GM19239 (cell line): ENCODE data around the gene UMPS.

Experiments used
- DNase-seq: peaks from one replicate; pipeline ENCODE4 v3.0.0; 2011; ENCODE audit warnings: low spot score; ENCODE audit not compliant: insufficient read length
- FAIRE-seq: peaks from 2 replicates; lab custom pipeline; 2011; peaks lifted over from hg19 to GRCh38; lab: Jason Lieb, UNC

UMPS gene

GRCh38 chr3:124761935-124762660 lies 31.8 kb downstream of the UMPS start:
- DNase-seq (no peak), FAIRE-seq (peak; percentile 48)

- FAIRE-seq = no peak
- no peak for DNase-seq
These were observed 32.4 kb downstream of the UMPS start for GRCh38 chr3:124762661-124763011.

- no peak for FAIRE-seq
These were observed 33.0 kb downstream of the UMPS start for GRCh38 chr3:124763206-124763605.

GRCh38 chr3:124763644-124764358 lies 33.5 kb downstream of the UMPS start:
- DNase-seq (no peak), FAIRE-seq (no peak)

More at GRCh38 chr3:124763206-124763605, 33.0 kb downstream of the UMPS start:
- DNase-seq = no peak

GRCh38 chr3:124764746-124765145 lies 34.5 kb downstream of the UMPS start:
- FAIRE-seq (no peak), DNase-seq (no peak)

GRCh38 chr3:124765197-124765840 lies 35.1 kb downstream of the UMPS start:
- no peak for DNase-seq
- FAIRE-seq = no peak

GRCh38 chr3:124766113-124767095 lies 36.2 kb downstream of the UMPS start:
- DNase-seq (no peak), FAIRE-seq (no peak)

- FAIRE-seq = no peak
- DNase-seq = no peak
These were observed 37.0 kb downstream of the UMPS start for GRCh38 chr3:124767264-124767663.

GRCh38 chr3:124767691-124768090 lies 37.4 kb downstream of the UMPS start:
- DNase-seq (no peak), FAIRE-seq (no peak)

GRCh38 chr3:124768812-124769211 lies 38.6 kb downstream of the UMPS start:
- DNase-seq (peak; percentile 34), FAIRE-seq (no peak)

GRCh38 chr3:124769462-124769861 lies 39.2 kb downstream of the UMPS start:
- no peak for DNase-seq
- no peak for FAIRE-seq

- no peak for DNase-seq
- no peak for FAIRE-seq
These were observed 40.3 kb downstream of the UMPS start for GRCh38 chr3:124770336-124771082.

- no peak for FAIRE-seq
- no peak for DNase-seq
These were observed 40.8 kb downstream of the UMPS start for GRCh38 chr3:124771083-124771445.

- FAIRE-seq (no peak), DNase-seq (no peak)
These were observed 42.0 kb downstream of the UMPS start for GRCh38 chr3:124772081-124772831.

- DNase-seq (no peak), FAIRE-seq (no peak)
These were observed 43.4 kb downstream of the UMPS start for GRCh38 chr3:124773351-124774326.

GRCh38 chr3:124774327-124774718 lies 44.1 kb downstream of the UMPS start:
- FAIRE-seq = no peak
- DNase-seq = no peak

GRCh38 chr3:124774841-124775402 lies 44.7 kb downstream of the UMPS start:
- DNase-seq (no peak), FAIRE-seq (no peak)
